OCI-LY3 (cell line): ENCODE results near the gene SIAH3.

ENCODE experiments used
- CTCF ChIP-seq: fragments of 200-600, 300-600 bp; sonication (generic); IDR thresholded peaks from 2 replicates; pipeline ENCODE4 v1.5.1; 2014; ENCODE audit warnings: antibody characterized with exemption, low read length, low read depth
- EZH2phosphoT487 ChIP-seq: fragments of 200-600 bp; shearing (Covaris generic); IDR thresholded peaks from 2 replicates; pipeline ENCODE4 v1.6.1; 2018; ENCODE audit warnings: antibody characterized with exemption, mixed run types, low read depth

- TF ChIP-seq CTCF (no peak), EZH2phosphoT487 (no peak)
Measured at GRCh38 chr13:45811891-45812694, 39.5 kb downstream of the SIAH3 start.
